Myocyte (in vitro differentiated cells): Measurements from ENCODE around the gene TRPM3. TPM values are rescaled to one million over a fixed set of nuclear protein-coding genes. Genes with fewer than 3 reads are reported as not detected.

Experiments used
- DNase-seq: peaks from one replicate; pipeline ENCODE4 v3.0.0-alpha.2; 2012; ENCODE audit warnings: low read depth
- total RNA-seq: library from RNA; depleted of rRNA; stranded (reverse); fragments of >200 nt; gene quantifications from 2 replicates; pipeline ENCODE4 v1.2.3, GENCODE V29; 2014

Gene TRPM3
- total RNA-seq, 1 donor from 2014 or later: 0.45 TPM

DNA sequence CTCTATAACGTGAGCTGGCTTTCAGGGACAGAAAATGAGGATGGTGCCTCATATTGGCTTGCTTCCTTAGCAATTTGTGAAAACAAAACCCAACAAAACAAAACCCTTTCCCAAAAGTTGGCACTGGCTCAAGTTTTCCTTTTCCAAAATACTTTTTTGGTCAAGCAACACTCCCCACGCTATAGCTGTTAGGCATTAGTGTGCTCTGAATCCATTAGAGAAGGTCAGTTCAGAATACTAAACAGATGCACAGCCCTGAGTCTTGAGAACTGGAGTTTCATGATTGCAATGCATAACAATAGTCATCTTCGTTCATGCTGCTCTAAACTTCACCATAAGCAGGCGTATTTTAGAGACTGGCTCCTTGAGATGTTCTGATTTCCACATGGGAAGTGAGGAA is 534.9 kb downstream of the TRPM3 start:
- DNase-seq: peak; percentile 46

DNA sequence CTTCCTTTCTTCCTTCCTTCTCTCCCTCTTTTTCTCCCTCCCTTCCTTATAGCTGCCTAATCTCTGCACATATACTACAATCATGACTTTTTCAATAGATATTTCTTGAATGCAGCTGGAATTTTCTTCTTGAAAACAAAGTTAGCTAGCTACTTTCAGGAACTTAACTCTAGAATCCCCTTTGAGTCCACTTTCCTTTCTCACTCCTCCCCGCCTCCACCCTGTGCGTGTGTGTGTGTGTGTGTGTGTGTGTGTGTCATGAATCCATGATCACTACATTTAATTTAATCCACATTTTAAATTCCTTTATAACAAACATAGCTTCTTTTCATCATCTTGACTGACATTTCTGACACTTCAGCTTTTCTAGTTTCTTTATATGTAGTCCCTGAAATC is 539.5 kb downstream of the TRPM3 start:
- DNase-seq: no peak

DNA sequence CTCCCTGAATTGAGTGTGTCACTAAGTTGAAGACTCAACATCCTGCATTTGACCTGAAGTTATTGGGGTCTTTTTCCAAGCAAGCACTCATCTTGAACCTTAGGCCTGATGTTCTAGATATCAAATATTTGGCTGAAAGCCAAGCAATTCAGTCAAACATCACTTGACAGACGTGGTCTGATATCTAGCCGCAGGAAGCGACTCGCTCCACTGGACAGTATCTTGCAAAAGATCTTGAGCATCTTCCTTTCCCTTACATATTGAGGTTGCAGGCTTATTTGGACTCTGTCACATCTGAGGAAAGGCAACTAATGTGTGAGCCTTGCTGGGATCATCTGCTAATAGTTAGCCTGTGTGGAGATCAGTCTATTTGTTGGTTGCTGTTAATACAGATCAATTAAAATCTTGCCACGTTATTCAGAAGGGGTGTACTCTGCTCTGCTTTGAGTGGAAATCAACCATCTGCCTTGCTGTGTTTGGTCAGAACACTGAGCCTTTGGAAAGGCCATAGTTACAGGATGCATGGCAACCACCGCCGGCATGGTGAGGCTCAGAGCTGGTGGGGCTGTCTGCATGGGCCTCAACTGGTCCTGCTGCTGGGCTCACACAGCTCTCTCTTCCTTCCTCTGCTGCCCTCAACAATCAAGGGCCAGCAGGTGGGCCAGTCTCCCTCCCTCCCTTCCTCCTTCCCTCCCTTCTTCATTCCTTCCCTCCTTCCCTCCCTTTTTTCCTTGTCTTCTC is 540.0 kb downstream of the TRPM3 start:
- no peak for DNase-seq

DNA sequence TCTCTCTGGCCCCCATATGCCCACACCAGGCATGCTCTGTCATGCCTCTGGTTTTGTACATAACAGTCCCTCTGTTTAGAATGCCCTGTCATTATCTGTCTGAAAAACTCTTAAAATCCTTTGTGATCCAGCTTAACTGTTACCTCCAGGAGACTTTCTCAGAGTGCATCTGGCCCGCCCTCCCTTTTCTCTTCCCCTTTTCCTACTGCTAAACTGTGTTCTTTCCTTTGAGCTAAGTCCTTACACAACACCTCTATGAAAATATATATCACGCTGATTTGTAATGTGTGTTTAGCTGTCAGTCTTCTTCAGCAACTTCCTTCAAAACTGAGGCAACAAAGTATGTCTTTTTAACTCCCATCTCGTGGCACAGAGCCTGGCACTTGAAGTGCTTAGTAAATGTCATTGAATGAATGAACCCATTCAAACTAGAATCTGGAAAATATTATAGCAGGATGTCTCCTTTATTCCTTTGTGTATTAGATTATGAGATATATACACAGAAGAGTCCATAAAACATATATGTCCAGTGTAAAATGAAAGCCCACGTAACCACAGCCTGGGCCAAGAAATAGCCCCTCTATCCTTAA is 540.7 kb downstream of the TRPM3 start:
- no peak for DNase-seq

DNA sequence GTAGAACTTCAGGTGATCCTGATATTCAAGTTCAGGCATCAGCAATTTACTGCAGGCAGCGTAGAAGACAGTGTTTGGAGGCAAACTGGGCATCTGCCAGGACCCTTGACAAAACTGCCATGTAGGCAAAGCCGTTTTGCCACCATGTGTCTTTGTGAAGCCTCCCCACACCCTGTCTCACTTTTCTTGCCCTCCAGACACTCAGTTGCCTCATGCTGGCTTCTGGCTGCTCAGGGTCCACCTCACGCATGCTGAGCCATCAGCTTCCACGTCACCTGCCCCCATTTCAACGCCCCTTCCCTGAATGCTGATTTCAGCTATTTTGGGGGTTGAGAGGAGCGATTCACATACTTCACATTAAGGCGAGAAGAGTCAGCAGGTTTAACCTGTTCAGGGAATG is 541.7 kb downstream of the TRPM3 start:
- DNase-seq: no peak

DNA sequence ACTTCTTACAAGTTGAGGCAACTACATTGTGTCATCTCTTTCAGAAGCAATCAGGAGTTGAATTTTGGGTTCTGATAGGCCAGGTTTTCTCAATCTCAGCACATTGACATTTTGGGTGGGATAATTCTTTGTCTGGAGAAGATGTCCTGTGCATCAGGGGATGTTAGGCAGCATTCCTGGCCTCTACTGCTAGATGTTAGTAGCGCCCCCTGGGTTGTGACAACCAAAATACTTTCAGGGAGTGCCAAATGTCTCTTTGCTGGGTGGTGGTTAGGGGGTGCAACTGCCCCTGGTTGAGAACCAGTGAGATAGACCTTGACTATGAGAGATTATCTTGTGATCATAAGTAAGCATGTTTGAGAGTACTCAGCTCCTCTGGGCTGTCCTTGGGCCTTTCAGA is 542.7 kb downstream of the TRPM3 start:
- DNase-seq: no peak

DNA sequence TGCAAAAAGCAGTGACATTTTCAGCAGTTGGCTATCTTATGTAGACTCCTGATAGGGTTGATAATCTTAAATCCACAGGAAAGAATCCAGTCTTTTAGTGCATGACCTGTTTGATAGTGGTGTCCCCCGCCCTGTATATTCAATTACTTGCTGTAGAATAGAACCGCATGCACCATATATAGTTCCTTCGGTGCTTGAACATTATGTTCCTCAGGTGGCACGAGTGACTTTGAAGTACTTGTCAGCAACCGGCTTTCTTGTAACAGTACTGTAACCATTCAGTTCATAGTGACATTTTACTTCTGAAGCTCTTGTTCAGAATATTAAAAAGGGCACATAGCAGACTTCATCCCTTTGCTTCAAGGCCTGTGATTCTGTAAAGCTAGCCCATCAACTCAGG is 543.8 kb downstream of the TRPM3 start:
- DNase-seq: no peak

DNA sequence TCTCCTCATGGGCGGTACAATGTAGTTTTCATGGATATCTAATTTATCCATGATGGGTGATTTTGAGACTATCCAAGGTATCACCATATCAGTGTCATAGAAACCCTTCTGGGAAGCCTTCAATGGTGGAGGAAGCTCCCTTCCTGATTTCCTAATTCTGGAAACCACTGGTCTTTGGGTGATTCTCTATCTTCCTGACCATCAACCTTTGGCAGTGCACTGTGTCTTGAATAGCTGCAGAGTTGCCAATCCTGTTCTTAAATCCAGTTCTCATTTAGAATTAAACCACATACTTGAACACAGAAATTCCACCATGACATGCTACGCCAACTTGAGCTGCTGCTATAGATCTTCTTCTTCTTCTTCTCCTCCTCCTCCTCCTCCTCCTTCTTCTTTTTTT is 545.3 kb downstream of the TRPM3 start:
- DNase-seq: no peak

DNA sequence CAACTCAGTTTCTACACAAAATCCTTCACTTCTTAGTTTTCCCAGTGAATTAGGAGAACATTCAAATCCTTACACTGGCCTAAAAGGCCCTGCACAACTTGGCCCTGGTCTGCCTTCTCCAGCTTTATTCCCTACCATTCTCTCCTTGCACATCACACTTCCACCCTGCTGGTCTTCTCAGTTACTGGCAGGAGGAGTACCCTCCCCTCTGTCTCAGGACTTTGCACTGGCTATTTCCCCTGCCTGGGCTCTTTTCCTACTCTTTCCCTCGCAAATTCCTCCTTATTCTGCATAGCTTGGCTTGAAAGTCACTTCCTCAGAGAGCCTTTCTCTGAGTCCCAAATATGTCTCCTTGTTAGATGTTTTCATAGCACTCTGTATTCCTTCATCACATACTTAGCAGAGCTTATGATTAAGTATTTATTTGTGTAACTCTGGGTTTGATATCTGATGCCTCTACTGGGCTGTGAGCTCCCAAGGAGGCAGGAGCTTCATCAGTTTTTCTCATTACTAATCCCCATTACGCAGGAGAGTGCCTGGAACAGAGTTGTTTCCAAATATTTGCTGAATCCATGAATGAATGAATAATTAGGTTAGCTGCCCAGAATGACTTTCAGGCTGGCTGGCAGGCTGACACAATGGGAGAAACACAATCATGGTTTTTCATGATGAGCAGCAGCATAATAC is 547.1 kb downstream of the TRPM3 start:
- DNase-seq: no peak

DNA sequence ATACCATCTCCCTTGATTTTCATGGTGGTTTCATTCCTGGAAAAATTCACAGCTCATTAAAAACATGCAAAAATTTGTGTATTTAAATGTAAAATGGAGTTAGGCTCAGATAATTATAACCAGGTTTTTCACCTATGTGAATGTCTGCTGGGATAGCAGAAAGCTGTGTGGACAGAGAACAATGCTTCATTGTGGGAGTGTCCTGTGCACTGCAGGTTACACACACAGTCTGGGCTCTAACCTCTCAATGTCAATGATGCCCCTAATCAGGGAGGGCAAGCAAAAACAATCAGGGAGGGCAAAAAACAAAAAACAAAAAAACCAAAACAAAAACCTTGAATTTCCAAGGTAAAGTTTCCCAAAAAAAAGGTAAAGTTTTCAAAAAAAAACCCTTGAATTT is 548.1 kb downstream of the TRPM3 start:
- no peak for DNase-seq

DNA sequence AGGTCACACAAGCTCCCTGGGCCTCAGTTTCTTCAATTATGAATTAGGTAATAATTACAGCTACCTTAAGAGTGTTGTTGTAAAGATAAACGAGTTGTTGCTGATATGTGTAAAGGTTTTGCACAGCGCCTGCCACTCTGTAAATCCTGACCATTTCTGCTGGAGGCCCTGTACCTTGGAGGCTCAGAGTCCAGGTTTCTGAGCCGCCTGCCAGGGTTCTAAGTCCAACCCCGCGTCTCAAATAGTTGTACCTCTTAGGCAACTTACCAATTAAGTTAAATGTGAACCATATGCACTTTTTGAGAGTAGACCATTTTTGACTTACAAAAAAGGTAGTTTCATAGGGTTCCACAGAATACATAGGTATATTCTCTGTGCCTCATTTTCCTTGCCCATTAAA is 550.2 kb downstream of the TRPM3 start:
- DNase-seq: no peak

DNA sequence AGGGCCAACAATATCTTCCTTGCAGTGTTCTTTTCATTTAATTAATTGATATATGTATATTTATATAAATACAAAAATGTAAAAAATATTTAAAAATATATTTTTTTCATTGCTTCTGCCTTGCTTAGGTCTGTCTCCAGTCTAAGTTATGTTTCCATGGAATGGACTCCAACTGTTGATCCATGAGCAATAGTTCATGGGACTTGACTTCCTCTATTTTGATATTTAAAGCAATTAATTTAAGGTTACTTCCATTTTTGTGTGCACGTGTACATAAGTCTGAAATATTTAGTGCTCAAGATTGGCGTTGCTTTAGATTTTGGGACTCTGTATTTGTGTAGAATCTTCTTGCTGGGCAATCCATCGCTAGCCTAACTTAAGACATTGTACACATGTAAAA is 551.6 kb downstream of the TRPM3 start:
- DNase-seq: no peak

DNA sequence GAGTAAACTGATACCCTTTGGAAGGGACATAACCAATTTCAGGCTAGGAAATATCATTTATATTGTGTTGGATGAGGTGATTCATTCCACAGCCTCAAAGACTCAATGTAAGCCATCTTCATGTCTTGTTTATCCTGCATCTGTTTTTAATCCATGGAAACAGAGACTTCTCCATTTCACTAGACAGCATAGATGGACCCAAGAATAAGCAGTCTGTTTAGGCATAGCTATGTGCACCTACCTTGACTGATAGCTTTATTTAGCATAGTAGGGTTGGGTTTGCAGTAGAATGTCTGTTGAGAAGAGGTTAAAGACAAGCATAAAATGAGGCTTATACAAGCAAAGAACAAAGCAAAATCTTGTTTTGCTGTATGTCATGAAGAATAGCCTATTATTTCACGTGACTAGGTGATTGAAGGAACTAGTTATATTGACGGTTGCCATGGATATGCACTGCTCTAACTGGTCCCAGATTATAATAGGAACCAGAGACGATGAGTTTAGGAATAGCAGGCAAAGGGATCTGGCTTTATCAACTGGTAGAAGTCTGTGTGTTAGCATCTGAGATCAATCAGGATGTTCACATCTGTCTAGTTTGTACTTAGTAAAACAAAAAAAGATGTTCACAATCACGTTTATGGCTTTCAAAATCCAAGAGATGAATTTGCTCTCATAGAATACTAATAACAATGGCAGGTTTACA is 552.2 kb downstream of the TRPM3 start:
- peak; percentile 39 for DNase-seq

DNA sequence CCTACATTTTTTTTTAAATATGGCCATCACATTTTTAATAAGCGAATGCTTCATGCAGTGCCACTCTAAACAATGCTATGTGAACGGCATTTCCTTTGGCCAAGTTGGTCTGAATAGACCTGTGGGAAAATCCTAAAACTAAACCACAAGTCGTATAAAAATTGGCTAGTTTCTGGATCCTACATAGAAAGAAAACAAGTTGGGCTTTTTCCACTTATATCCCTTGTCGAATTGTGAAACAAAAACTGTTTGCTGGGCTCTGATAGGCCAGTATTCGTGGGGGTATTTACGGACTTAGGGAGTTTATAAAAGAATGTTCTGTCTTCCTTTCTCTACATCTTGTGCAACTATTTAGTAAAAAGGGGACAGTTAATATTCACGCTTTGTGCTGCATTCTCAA is 553.9 kb downstream of the TRPM3 start:
- DNase-seq: no peak

DNA sequence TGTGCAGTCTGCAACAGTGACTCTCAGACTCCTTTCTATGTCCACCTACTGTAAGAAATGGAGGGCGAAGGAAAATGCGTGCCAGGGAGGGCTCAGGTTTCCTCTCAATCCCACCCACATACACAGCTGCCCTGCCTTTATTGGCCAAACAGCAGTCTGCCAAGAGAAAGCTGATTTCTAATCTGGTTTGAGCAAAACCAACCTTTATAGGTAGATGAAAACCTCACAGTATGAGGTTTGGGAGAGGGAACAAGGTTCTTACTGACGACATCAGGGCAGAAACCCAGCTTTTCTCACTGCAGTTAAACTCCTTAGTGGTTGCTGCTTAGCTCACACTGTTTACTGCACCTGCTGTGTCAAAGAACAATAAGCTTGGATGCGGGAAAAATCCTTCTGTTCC is 554.7 kb downstream of the TRPM3 start:
- DNase-seq: peak; percentile 14

DNA sequence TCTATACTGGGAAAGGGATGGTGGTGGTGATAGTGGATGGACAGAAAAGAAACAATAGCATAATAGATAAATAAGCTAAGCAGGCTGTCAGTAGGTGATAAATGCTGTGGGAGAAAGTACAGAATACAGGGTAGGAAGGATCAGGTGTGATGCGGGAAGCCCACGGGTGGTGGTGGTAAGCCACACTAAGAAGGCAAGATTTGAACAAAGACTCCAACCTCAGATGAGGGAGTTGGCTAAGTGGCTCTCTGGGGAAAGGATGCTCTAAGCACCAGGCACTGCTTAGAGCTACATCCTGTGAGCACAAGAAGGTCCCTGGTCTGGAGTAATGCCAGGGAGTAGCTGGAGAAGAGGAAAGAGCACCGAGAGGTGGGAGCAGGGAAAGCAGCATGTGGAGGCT is 555.4 kb downstream of the TRPM3 start:
- DNase-seq: no peak

DNA sequence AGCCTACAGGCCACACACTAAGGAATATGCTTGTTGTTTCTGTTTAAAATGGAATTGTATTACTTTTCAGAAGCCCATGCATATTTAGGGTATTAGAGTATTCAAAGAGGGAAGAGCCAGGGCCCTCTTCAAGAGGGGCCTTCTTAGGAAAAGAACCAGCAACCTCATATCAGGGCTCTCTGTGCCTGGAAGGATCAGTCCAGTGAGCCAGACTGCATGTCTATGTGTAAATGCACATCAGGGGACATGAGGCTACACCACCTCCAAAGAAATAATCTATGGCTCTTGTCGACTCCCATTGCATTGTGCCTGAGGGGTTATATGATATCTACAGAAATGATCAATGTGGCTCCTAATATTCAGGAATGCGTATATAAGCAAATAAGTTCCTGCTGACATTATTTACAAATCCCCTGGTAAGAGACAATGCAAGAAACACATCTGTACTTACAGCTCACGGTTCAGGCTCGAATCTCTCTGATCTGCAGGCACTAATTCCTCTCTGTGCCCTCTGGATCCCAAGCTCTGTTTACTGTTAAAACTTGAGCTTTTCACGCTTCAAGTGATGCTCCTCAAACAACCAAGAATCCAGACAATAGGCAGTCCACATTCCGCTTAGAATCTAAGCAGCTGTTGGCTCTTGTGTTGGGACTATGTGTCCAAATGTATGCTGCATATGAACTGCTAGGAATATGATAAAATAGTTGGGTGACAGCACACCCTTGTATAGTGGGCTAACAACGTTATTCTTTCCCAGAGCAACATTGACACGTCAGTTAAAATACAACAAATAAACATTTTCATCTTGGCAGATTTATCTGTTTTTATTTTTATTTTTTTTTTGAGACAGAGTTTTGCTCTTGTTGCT is 556.7 kb downstream of the TRPM3 start:
- DNase-seq: no peak

DNA sequence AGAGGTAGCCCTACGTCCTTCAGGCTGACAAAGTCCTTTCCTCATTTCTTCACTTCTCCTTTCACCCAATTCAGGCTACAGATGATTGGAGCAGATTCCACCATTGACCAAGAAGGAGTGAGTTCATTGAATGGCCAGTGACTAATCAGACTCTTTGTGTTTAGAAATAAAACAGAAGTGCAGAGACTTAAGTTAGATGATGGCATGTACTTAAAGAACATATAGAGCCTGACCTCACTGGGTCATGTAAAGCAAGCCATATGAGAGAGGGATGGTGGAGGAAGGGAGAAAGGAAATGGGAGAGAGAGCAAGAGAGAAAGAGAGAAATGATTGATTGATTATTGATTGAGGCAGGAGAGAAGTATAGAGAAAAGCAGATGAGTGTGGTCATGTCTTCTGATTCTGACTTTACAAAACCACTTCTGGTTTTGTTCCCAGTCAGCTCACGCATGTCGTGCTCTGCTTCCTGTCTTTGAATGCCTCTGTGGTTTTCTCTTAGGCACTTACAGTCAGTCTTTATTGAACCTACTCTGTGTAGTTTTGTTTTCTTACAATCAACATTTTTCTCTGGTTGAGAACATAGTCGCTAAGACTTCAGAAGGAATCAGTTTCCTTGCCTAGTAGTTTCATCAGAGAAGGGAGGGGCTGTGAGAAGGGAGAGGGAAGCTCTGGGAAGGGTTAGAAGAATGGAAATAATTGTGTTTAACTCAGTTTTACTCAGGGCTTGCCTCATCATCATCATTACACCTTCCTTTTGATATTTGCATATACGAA is 557.8 kb downstream of the TRPM3 start:
- DNase-seq: peak; percentile 52

DNA sequence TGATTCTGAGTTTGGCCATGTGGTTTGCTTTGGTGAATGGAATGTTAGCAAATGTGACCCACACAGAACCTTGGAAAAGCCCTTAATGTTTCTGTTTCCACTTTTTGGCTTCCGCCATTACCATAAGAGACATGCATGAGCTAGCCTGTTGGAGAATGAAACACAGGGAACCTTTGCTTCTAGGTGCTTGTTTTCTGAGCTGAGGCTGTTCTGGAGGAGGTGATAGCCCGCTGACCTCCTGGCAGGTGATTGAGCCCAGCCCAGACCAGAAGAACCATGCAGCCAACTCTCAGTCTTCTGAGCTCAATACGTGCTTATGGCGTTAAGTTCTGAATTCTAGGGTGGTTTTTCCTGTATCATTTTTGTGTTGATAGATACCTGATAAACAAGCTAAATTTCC is 558.4 kb downstream of the TRPM3 start:
- no peak for DNase-seq

DNA sequence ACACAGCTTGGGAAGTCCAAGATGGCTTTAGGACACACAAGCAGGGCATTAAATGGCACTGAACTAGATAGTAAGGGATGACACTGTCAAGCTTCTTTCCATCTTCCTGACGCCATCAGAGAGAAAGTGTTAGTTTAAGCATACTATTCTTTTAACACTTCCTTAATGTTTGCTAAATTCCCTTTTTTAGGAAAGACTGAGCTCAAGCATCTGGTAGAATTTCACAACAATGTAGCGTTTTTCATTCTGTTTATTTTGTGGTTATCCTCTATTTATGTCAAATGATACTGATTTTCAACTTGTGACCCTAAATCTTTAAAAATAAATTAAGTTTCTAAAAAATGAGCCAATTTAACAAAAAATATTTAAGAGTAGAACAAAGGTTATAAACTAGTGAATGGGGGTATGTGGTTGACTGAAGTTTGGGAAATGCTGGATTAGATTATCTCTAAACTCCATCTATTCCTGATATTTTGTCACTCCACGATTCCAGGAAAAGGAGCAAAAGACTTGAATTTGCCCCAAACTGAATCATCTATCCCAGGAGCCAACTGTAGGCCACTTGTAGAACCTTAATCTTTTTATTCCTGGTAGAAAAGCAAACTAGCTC is 559.5 kb downstream of the TRPM3 start:
- no peak for DNase-seq
